Activated naive CD4-positive, alpha-beta T cell treated with anti-CD3 and anti-CD28 coated beads for 36 hours (primary cell): ENCODE data around the gene CTXND2. TPM values are rescaled to one million over a fixed set of nuclear protein-coding genes. Genes with fewer than 3 reads are reported as not detected.
A peak's percentile ranks its signal among the peaks of the same experiment; 100 is the strongest.
"Not testable (repeated sequence)": the region's sequence is repeated elsewhere in the genome, so short reads cannot be mapped to it uniquely, and the experiment has no call there.

Experiments
- CTCF ChIA-PET: fragments of 350-600 bp; sonication (Branson Sonifier 250); formaldehyde crosslinking; loops from one replicate; lab custom pipeline; 2021; ENCODE audit warnings: antibody characterized with exemption; lab: Charles Lee
- DNase-seq: peaks from one replicate; pipeline ENCODE4 v3.0.0-alpha.2; 2020
- H3K27ac Mint-ChIP-seq: one replicate; pipeline ENCODE4 v1.8.0; 2021; ENCODE audit warnings: mild to moderate bottlenecking, mixed read lengths
- H3K27me3 Mint-ChIP-seq: one replicate; pipeline ENCODE4 v1.8.0; 2021; ENCODE audit warnings: low read depth, mixed read lengths
- H3K36me3 Mint-ChIP-seq: one replicate; pipeline ENCODE4 v1.8.0; 2021; ENCODE audit warnings: low read depth, mixed read lengths
- H3K4me1 Mint-ChIP-seq: one replicate; pipeline ENCODE4 v1.8.0; 2021; ENCODE audit warnings: low read depth, mixed read lengths
- H3K4me3 Mint-ChIP-seq: one replicate; pipeline ENCODE4 v1.8.0; 2021; ENCODE audit warnings: mild to moderate bottlenecking, moderate library complexity, mixed read lengths
- H3K9me3 Mint-ChIP-seq: one replicate; pipeline ENCODE4 v1.8.0; 2021; ENCODE audit warnings: mixed read lengths
- intact Hi-C: fragments of 100-400 bp; cut with micrococcal nuclease; formaldehyde crosslinking; loops from one replicate; pipeline ENCODE4 v1.15.1; 2023
- total RNA-seq, 2 experiments: library from RNA; stranded (reverse); gene quantifications; one replicate each; pipeline ENCODE4 v1.2.3, GENCODE V29; 2021

The CTXND2 gene
- total RNA-seq, 2 experiments from 2014 or later = not detected

DNA sequence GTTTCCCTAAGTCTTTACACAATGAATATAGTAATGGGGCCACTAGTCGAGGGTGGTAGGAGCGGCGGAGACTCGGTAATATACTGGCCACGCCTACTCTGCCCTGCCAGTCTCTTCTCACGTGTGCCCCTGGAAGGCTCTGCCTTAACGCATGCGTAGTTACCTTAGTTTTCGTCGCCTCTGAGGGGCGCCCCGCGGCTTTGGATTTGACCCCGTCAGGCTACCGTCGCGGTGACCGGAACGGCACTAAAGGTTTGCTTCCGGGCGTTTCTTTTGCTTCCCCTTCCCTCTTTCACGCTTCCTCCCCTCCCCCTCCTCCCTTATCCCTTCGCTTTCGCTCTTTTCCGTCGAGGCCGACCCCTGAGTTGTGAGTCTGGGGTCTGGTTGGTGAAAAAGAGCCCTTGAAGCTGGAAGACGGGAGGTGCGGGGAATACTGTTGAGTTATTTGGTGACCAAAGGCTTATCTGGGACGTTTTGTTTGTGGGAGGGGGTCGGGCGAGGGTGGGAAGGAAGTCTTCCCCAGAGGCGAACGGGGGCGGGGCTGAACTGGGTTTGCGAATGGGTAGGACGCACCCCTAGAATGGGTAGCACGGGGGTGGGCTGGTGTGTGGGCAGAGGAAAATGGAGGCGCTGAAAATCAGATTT is 39.3 kb downstream of the CTXND2 start, which contains the start of gene SETDB1:
Gene SETDB1 (plus strand): TSS at position 267 of the 645 bp plus-strand sequence. CDS start 1,352 bp downstream, outside the sequence.
- intact Hi-C loops = loop anchor here (1.0 to 5.0 kb wide), 5 partner anchors 51 to 229 kb away; partner anchors contain the start of genes CDC42SE1, CTSS, GOLPH3L and PRUNE1
- H3K4me1 Mint-ChIP-seq = peaks cover 25% of the 10 kb centered on the region
- peaks cover 1% of the 10 kb centered on the region for H3K9me3 Mint-ChIP-seq
- peak within 1 kb of the TSS; percentile 96 for H3K4me3 Mint-ChIP-seq
- DNase-seq = peak; percentile 97
- no peaks in the 10 kb centered on the region for H3K27me3 Mint-ChIP-seq
- peaks cover 33% of the 10 kb centered on the region for H3K36me3 Mint-ChIP-seq
- CTCF ChIA-PET = interaction anchor here (0.6 kb wide), 1 partner anchor 226 kb away, joined by 3 read pairs; no protein-coding TSS in a partner anchor
- peak within 1 kb of the TSS; percentile 96 for H3K27ac Mint-ChIP-seq

DNA sequence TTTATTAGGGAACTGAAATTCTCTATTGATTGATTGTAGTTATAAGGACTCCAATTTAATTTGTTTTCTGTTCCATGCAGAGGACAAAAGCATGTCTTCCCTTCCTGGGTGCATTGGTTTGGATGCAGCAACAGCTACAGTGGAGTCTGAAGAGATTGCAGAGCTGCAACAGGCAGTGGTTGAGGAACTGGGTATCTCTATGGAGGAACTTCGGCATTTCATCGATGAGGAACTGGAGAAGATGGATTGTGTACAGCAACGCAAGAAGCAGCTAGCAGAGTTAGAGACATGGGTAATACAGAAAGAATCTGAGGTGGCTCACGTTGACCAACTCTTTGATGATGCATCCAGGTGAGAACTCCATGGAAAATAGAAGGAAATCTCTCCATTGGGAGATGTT is 40.7 kb downstream of the CTXND2 start:
- H3K27ac Mint-ChIP-seq = no peak overlapping the region
- CTCF ChIA-PET = interaction anchor here (0.6 kb wide), 1 partner anchor 11 kb away, joined by 3 read pairs; no protein-coding TSS in a partner anchor

DNA sequence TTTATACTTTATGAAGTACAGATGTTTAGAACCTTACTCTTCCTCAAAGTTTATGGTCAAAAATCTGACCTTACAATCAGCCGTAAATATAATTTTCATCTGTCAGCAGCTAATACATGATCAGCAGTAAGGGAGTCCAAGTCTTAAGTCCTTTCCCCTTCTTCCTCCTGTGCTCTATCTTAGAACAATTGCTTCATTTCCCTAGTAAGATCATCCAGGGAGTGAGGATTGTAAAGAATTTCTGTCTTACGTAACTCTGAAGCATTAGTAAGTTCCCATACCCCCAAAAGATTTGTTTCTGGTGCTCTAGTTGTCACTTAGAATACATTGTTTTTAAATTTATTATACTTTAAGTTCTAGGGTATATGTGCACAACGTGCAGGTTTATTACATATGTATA is 41.4 kb downstream of the CTXND2 start:
- peaks cover 5% of the 10 kb centered on the region for H3K9me3 Mint-ChIP-seq
- CTCF ChIA-PET = no interaction called here
- DNase-seq = no peak
- peaks cover 46% of the 10 kb centered on the region for H3K36me3 Mint-ChIP-seq
- H3K27ac Mint-ChIP-seq = no peak overlapping the region
- intact Hi-C loops = loop anchor here (5.0 kb wide), 1 partner anchor 129 kb away; the partner anchor contains the start of gene CDC42SE1
- H3K4me1 Mint-ChIP-seq = peaks cover 15% of the 10 kb centered on the region
- no peaks in the 10 kb centered on the region for H3K27me3 Mint-ChIP-seq
- peak overlapping the region; percentile 2 for H3K4me3 Mint-ChIP-seq

More for the DNA sequence above, 40.7 kb downstream of the CTXND2 start:
- Mint-ChIP-seq H3K4me3 (peak overlapping the region; percentile 96), H3K9me3 (peaks cover 5% of the 10 kb centered on the region), H3K4me1 (peaks cover 19% of the 10 kb centered on the region), H3K27me3 (no peaks in the 10 kb centered on the region), H3K36me3 (peaks cover 44% of the 10 kb centered on the region)
- intact Hi-C loops = loop anchor here (5.0 kb wide), 1 partner anchor 130 kb away; the partner anchor contains the start of gene CDC42SE1
- no peak for DNase-seq

DNA sequence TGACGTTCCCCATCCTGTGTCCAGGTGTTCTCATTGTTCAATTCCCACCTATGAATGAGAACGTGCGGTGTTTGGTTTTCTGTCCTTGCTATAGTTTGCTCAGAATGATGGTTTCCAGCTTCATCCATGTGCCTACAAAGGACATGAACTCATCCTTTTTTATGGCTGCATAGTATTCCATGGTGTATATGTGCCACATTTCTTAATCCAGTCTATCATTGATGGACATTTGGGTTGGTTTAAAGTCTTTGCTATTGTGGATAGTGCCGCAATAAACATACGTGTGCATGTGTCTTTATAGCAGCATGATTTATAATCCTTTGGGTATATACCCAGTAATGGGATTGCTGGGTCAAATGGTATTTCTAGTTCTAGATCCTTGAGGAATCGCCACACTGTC is 41.8 kb downstream of the CTXND2 start:
- H3K4me3 Mint-ChIP-seq, DNase-seq, H3K9me3 Mint-ChIP-seq, H3K27ac Mint-ChIP-seq, H3K27me3 Mint-ChIP-seq, CTCF ChIA-PET: not testable (repeated sequence)
- Mint-ChIP-seq H3K36me3 (peaks cover 48% of the 10 kb centered on the region), H3K4me1 (peaks cover 15% of the 10 kb centered on the region)
- intact Hi-C loops = loop anchor here (5.0 kb wide), 1 partner anchor 129 kb away; the partner anchor contains the start of gene CDC42SE1

DNA sequence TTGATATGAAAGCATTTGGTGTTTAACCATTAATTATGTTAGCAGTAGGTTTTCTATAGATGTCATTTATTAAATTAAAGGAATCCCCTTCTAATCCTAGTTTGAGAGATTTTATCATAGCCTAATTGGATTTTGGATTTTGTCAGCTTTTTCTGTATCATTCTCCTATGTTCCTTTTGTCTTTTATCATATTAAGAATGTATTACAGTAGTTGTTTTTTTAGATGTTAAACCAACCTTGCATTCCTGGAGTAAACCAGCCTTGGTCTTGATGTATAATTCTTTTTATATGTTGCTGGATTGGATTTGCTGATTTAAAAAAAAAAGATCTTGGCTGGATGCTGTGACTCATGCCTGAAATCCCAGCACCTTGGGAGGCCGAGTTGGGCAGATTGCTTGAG is 44.8 kb downstream of the CTXND2 start:
- Mint-ChIP-seq H3K27ac (no peak overlapping the region), H3K27me3 (no peaks in the 10 kb centered on the region), H3K9me3 (peaks cover 5% of the 10 kb centered on the region), H3K4me1 (peaks cover 23% of the 10 kb centered on the region), H3K4me3 (no peak overlapping the region), H3K36me3 (peaks cover 61% of the 10 kb centered on the region)
- no peak for DNase-seq
- CTCF ChIA-PET = no interaction called here
- intact Hi-C loops = no loop called here

DNA sequence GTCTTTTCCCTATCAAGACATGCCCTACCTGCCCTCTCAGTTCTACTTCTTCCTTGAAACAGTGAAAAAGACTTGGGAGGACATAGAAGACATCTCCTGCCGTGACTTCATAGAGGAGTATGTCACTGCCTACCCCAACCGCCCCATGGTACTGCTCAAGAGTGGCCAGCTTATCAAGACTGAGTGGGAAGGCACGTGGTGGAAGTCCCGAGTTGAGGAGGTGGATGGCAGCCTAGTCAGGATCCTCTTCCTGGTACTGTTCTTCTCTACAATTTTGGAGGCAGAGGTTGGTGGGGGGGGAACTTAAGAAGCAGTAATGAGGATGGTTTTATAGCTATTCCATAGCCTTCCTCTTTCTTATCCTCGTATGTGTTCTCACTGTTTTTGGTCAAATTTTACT is 57.9 kb downstream of the CTXND2 start:
- CTCF ChIA-PET = no interaction called here

DNA sequence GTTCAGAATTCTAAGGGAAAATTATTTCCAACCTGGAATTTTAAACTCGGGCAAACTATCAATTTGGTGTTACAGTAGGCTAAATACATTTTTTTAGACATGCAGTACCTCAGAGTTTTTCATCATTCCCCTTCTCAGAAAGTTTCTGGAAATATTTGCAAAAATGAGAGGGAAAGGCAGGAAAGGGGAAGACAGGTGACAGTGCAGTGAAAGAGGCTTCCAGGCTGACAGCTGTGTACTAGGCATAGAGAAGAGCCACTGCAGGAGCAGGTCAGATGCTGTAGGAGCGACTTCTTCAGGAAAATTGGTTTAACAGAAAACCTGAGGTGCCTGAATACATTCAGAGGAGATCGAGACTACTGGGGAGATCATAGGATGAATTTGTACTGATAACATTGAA is 67.8 kb downstream of the CTXND2 start:
- H3K4me1 Mint-ChIP-seq = peaks cover 3% of the 10 kb centered on the region
- CTCF ChIA-PET = no interaction called here

More for the DNA sequence above, 57.9 kb downstream of the CTXND2 start:
- Mint-ChIP-seq H3K4me1 (no peaks in the 10 kb centered on the region), H3K27ac (no peak overlapping the region), H3K9me3 (no peaks in the 10 kb centered on the region), H3K36me3 (peaks cover 26% of the 10 kb centered on the region), H3K4me3 (no peak overlapping the region), H3K27me3 (no peaks in the 10 kb centered on the region)
- intact Hi-C loops = no loop called here
- DNase-seq = no peak

DNA sequence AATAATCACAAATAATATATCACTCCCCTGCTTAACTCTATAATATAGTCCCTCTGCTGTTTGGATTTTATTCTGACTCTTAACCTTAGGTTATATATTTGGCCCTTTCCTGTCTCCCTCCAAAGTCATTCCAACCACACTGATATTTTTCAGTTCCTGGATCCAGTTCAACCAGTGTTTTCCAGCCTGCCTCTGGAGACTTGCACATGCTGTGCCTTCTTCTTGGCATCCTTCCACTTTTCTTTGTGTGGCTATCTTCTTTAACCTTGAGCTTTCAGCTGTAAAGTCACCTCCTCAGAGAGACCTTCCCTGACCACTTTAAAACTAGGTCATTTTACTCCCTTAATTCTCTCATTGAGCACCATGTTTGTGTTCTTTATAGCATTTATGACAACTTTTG is 68.3 kb downstream of the CTXND2 start:
- peaks cover 38% of the 10 kb centered on the region for H3K36me3 Mint-ChIP-seq
- intact Hi-C loops = no loop called here
- peaks cover 3% of the 10 kb centered on the region for H3K4me1 Mint-ChIP-seq
- H3K9me3 Mint-ChIP-seq = no peaks in the 10 kb centered on the region
- no peaks in the 10 kb centered on the region for H3K27me3 Mint-ChIP-seq
- CTCF ChIA-PET = no interaction called here
- DNase-seq = no peak
- no peak overlapping the region for H3K27ac Mint-ChIP-seq
- H3K4me3 Mint-ChIP-seq = no peak overlapping the region

More for the DNA sequence above, 67.8 kb downstream of the CTXND2 start:
- DNase-seq = no peak
- intact Hi-C loops = no loop called here
- Mint-ChIP-seq H3K4me3 (no peak overlapping the region), H3K27me3 (no peaks in the 10 kb centered on the region), H3K9me3 (no peaks in the 10 kb centered on the region), H3K36me3 (peaks cover 34% of the 10 kb centered on the region), H3K27ac (no peak overlapping the region)

DNA sequence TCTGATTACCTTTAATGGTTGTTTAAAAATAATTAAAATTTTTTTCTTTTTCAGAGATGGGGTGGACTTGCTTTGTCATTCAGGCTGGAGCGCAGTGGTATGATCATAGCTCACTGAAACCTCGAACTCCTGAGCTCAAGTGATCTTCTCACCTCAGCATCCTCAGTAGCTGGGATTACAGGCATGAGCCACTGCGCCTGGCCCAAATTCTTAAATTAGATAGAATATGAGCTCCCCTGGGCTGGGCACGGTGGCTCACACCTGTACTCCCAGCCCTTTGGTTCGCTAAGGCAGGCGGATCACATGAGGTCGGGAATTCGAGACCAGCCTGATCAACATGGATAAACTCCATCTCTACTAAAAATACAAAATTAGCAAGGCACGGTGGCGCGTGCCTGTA is 70.7 kb downstream of the CTXND2 start:
- intact Hi-C loops = no loop called here

DNA sequence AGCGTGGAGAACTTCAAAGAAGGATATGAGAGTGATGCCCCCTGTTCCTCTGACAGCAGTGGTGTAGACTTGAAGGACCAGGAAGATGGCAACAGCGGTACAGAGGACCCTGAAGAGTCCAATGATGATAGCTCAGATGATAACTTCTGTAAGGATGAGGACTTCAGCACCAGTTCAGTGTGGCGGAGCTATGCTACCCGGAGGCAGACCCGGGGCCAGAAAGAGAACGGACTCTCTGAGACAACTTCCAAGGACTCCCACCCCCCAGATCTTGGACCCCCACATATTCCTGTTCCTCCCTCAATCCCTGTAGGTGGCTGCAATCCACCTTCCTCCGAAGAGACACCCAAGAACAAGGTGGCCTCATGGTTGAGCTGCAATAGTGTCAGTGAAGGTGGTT is 73.7 kb downstream of the CTXND2 start:
- peaks cover 15% of the 10 kb centered on the region for H3K4me1 Mint-ChIP-seq
- no peaks in the 10 kb centered on the region for H3K27me3 Mint-ChIP-seq
- H3K27ac Mint-ChIP-seq = peak overlapping the region; percentile 62
- CTCF ChIA-PET = no interaction called here
- DNase-seq = no peak
- H3K4me3 Mint-ChIP-seq = no peak overlapping the region
- intact Hi-C loops = no loop called here
- peaks cover 50% of the 10 kb centered on the region for H3K36me3 Mint-ChIP-seq
- no peaks in the 10 kb centered on the region for H3K9me3 Mint-ChIP-seq

More for the DNA sequence above, 70.7 kb downstream of the CTXND2 start:
- no peak overlapping the region for H3K27ac Mint-ChIP-seq
- peaks cover 14% of the 10 kb centered on the region for H3K4me1 Mint-ChIP-seq
- H3K9me3 Mint-ChIP-seq = no peaks in the 10 kb centered on the region
- no peak overlapping the region for H3K4me3 Mint-ChIP-seq
- no peak for DNase-seq
- CTCF ChIA-PET = interaction anchor here (0.7 to 1.2 kb wide), 5 partner anchors 8 to 432 kb away, joined by 3 to 5 read pairs (median 3); no protein-coding TSS in a partner anchor
- no peaks in the 10 kb centered on the region for H3K27me3 Mint-ChIP-seq
- peaks cover 37% of the 10 kb centered on the region for H3K36me3 Mint-ChIP-seq

DNA sequence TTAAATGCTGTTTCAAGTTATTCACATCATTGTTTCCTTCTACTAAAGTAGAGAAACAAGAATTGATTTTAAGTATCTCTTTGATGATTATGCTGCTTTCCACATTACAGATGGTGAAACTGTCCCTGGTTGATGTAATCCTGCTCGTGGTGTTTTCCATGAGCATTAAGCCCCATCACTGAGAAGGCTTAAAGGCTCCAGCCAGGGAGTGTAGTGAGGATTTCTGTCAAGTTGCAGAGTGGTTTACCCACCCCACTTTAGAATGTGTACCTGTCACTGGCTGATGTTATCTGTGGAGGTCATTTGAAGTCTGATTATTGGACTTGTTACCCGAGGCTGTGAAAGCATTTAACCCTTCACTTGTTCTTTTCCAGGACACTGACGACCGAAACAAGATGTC is 74.8 kb downstream of the CTXND2 start:
- no peaks in the 10 kb centered on the region for H3K9me3 Mint-ChIP-seq
- H3K27me3 Mint-ChIP-seq = no peaks in the 10 kb centered on the region
- intact Hi-C loops = no loop called here
- H3K4me1 Mint-ChIP-seq = peaks cover 15% of the 10 kb centered on the region
- CTCF ChIA-PET = interaction anchor here (0.6 kb wide), 1 partner anchor 338 kb away, joined by 4 read pairs; no protein-coding TSS in a partner anchor
- H3K4me3 Mint-ChIP-seq = no peak overlapping the region
- peak overlapping the region; percentile 32 for H3K27ac Mint-ChIP-seq
- no peak for DNase-seq
- peaks cover 54% of the 10 kb centered on the region for H3K36me3 Mint-ChIP-seq
